ENCODE measurements around the gene C1QTNF7.

C1QTNF7 gene, protein sequence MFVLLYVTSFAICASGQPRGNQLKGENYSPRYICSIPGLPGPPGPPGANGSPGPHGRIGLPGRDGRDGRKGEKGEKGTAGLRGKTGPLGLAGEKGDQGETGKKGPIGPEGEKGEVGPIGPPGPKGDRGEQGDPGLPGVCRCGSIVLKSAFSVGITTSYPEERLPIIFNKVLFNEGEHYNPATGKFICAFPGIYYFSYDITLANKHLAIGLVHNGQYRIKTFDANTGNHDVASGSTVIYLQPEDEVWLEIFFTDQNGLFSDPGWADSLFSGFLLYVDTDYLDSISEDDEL

DNA sequence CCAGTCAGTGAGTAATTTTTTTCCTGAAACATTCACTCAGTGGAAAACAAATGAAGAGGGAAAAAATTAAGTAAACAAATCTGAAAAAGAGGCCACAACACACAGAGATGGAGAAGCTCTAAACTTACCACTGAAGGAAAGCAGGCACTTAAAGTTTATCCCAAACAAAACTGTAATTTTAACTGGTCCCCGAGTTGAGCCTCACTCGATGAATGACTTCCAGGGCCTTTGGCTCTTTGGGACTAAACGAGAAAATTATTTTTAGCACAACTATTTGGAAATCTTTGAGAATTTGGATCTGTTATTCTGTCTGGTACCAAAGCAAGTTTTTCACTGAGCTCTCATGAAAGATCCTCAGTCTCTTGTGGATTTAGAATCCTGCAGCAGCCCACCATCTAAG, at the start of gene C1QTNF7:
Gene C1QTNF7 (plus strand): TSS at position 333 of the 400 bp plus-strand sequence. CDS start 7,711 bp downstream, outside the sequence.
- no peak for DNase-seq (ENCODE audit: low read depth)

GRCh38 chr4:15378062-15378461, 49.8 kb upstream of the C1QTNF7 start:
- DNase-seq (ENCODE audit: low read depth) = no peak

DNA sequence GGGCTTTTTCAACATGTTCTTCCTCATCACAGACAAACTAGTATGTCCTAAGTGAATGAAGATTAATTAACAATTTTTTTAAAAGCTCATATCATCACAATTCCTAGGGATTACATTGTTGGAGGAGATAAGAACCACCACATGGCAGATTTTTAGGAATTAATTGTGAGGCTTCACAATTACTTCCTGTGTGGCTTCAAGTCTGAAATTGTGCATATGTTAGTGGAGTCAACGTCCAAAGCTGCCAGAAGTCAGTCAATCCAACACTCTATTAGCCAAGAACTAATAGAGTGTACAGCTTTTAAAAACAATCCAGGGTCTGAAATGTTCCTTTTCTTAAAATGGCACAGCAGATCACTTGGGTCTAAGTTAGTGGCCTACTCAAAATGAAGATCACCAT, 49.3 kb upstream of the C1QTNF7 start:
- DNase-seq (ENCODE audit: low read depth) = no peak

DNA sequence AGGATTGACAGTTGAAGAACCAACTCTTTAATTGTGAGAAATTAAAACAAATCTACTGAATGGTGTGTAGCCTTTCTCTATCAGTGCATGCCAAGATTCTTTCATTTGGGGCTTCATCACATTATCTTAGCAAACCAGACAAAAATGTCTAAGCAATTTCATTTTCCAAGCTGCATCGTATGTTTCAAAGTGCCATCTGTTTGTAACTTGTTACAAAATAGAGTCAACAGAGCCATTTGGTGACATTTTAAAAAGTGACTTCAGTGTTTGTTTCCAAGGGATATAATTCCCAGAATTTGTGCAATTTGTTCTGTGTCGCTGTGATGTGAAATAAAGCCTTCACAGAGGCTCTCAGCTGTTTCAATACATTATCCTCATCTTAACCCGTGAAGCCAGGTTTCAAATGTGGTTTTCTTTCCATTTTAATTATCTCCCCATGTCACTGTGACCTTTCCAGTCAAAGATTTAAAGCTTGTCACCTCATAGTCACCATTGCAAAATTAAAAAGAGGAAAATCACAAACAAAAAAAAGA, 46.0 kb upstream of the C1QTNF7 start:
- no peak for DNase-seq (ENCODE audit: low read depth)

DNA sequence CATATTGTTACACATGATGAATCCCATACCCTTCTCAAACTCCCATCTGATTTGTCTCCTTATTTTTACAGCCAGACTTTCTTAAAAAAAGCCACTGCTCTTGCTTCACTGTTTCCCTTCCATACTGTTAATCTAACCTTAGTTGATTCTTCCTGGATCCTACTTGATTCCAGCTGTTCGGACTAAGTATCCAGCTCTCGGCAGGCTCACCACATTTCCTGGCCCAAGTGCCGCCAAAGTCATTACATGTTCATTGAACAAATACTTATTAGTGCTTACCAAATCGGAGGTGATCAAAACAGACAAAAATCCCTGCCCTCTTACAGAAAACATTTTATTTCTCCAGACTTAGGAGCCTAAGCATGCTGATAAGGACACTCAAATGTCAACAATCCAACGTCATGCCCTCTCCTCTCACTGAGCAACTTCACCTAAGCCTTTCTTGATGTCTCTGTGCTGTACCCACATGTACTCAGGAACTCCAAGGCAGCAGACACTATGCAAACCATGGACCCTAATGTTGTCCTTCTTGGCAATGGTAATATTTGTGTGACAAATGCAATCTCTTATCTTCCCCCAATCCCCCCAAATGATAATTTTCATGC, 45.1 kb upstream of the C1QTNF7 start:
- DNase-seq (ENCODE audit: low read depth) = no peak

DNA sequence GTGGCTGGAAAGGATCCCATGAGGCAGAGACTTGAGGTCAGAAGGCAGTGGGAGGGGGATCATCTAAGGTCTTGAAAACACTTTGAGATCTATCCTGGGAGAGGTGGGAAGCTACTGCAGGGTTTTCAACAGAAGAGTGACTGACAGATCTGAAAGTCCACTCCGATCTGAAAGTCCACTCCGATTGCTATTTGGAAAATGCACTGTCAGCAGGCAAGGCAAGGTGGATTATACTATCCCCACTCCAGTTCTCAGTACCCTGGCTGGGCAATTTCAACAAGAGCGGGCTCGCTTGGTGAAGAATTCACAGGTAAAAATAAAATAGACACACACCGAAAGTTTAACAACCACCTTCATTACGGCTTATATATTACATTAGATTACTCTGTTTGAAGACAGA, 42.3 kb upstream of the C1QTNF7 start:
- no peak for DNase-seq (ENCODE audit: low read depth)

GRCh38 chr4:15385928-15386327, 41.9 kb upstream of the C1QTNF7 start:
- DNase-seq (ENCODE audit: low read depth) = no peak

DNA sequence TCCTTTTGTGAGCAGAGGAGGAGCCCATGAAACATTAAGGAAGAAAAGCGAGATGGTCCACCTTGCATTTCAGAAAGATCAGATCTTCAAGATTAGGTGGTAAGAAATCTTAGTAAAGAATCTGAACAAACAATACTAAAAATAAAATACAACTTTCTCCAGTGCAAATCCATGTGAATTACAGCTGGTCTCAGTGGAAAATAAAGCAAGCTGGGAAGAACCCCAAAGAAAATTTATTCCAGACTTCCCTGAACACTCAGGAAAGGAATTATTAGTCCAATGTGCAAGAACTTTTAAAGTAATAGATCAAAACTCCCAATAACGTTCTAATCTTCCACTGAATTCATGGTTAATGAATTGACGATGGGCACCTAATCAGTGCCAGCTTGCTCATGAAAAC, 37.3 kb upstream of the C1QTNF7 start:
- DNase-seq (ENCODE audit: low read depth) = no peak

- no peak for DNase-seq (ENCODE audit: low read depth)
These were observed 35.6 kb upstream of the C1QTNF7 start for GRCh38 chr4:15392053-15392805.

- no peak for DNase-seq (ENCODE audit: low read depth)
These were observed 32.5 kb upstream of the C1QTNF7 start for GRCh38 chr4:15395311-15395710.

GRCh38 chr4:15396157-15396800, 31.6 kb upstream of the C1QTNF7 start:
- DNase-seq (ENCODE audit: low read depth) = peak; percentile 13

DNA sequence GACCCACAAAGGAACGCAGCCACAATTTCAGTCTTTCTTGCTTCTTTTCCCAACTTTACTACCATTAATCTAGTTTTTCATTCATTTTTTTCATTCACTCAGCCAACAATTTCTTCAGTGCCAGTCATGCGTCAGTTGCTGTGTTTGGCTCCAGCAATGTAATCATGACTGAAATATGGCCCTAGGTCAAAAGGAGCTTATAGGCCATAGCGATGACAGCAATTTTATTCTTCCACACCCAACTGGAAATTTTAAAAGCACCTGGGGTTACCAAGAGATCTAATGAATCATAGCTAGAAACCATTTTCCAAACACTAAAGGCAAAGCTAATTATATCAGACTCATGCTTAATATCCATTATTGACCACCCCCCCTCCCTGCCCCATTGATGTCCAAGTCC, 29.8 kb upstream of the C1QTNF7 start:
- no peak for DNase-seq (ENCODE audit: low read depth)

GRCh38 chr4:15398732-15399131, 29.1 kb upstream of the C1QTNF7 start:
- no peak for DNase-seq (ENCODE audit: low read depth)

DNA sequence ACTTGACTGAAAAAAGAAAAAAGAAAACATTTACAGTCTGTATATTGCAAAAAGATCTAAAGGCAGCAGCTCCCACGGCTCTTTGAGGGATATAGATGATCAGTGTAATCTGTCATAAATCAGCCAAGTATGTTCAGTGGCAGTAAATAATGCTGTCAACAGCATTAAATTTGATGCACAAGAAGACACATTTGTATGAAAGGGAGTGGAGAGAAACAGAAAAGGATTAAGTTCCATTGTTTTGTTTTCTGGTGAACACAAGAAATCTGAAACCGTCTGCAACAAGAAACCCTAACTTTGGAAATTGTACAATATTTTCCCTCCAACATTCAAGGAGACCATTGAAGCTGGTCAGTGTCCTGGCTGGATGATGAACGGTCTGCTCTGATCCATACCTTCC, 27.6 kb upstream of the C1QTNF7 start:
- no peak for DNase-seq (ENCODE audit: low read depth)

GRCh38 chr4:15400981-15401671, 26.7 kb upstream of the C1QTNF7 start:
- DNase-seq (ENCODE audit: low read depth) = no peak

DNA sequence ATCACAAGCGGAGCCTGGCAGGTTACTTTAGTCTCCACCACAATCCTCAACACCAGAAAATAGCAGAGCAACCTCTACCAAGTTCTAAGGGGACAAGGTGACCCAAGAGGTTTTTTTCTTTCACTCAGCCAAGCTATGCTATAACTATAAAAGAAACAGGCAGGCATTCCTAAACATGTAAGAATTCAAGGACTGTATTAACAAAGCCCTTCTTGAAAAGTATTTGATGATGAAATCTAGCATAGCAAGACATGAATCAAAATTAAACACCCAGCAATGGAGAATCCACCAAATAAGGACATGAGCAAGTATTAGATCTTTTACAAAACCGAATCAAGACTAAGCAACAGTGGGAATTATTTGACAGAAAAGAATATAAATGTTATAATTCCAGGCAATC, 25.7 kb upstream of the C1QTNF7 start:
- DNase-seq (ENCODE audit: low read depth) = no peak

DNA sequence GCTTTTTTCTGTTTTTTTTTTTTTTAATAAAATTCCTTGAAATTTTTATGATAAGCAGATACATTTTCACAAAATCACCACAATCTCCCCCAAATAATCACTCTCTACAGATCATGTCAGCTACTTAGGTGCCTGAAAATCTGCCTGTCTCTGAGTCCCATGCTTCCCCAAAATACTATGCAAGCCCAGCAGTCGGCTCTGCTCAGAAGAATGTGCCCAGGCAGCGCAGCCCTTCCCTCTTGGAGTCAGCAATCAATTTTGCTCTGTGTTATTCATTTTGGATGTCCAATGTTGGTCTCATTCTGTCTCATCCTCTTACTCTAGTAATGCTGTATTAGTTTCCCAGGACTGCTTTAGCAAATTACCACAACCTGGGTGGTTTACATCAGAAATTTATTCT, 24.9 kb upstream of the C1QTNF7 start:
- no peak for DNase-seq (ENCODE audit: low read depth)

- DNase-seq (ENCODE audit: low read depth) = no peak
These were observed 22.8 kb upstream of the C1QTNF7 start for GRCh38 chr4:15405018-15405417.

DNA sequence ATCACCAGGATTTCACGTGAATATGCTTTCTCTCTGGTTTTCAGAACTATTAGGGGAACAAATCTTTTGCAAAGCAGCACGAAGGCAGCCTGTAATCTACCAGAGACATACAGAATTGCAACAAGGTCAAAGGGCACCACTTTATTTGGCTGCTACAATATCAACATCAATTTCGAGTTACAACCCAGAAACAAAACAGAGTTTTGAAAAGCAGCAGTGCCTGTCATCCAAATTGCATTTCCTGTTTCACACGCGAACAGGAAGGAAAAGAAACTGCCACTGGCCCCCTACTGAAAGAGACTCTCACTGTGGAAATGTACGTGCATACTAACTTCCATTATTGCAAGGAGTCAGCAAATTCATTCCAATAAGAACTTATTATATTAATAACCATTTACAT, 17.1 kb upstream of the C1QTNF7 start:
- DNase-seq (ENCODE audit: low read depth) = no peak

DNA sequence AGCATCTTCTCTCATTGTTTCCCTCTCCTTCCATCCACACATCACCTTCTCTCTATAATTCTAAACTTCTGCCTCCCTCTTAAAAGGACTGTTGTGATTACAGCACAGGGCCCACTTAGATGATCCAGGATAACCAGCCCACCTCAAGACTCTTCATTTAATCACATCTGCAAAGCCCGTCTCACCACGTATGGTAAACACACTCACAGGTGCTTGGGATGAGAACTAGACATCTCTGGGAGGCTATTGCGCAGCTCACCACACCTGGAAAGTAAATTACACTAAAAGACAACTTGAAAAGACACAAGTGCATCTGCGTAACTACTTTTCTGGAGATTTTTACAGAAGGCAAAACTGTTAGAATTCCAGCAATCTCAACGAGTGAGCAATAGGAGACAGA, 15.4 kb upstream of the C1QTNF7 start:
- DNase-seq (ENCODE audit: low read depth) = no peak

- DNase-seq (ENCODE audit: low read depth) = no peak
These were observed 14.7 kb upstream of the C1QTNF7 start for GRCh38 chr4:15413010-15413622.

Measured in stimulated activated CD8-positive, alpha-beta memory T cell treated with anti-CD3 and anti-CD28 coated beads, Interleukin-12 subunit alpha, Interleukin-12 subunit beta, amount 100 ng/mL, for 4 hours (primary cell).